COLO668 (cell line): ENCODE data around the gene VWA5A.

Source experiments
- DNase-seq: peaks from one replicate; lab custom pipeline; 2025; ENCODE audit not compliant: unreplicated experiment; lab: John Stamatoyannopoulos, UW

Gene VWA5A, protein sequence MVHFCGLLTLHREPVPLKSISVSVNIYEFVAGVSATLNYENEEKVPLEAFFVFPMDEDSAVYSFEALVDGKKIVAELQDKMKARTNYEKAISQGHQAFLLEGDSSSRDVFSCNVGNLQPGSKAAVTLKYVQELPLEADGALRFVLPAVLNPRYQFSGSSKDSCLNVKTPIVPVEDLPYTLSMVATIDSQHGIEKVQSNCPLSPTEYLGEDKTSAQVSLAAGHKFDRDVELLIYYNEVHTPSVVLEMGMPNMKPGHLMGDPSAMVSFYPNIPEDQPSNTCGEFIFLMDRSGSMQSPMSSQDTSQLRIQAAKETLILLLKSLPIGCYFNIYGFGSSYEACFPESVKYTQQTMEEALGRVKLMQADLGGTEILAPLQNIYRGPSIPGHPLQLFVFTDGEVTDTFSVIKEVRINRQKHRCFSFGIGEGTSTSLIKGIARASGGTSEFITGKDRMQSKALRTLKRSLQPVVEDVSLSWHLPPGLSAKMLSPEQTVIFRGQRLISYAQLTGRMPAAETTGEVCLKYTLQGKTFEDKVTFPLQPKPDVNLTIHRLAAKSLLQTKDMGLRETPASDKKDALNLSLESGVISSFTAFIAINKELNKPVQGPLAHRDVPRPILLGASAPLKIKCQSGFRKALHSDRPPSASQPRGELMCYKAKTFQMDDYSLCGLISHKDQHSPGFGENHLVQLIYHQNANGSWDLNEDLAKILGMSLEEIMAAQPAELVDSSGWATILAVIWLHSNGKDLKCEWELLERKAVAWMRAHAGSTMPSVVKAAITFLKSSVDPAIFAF

DNA sequence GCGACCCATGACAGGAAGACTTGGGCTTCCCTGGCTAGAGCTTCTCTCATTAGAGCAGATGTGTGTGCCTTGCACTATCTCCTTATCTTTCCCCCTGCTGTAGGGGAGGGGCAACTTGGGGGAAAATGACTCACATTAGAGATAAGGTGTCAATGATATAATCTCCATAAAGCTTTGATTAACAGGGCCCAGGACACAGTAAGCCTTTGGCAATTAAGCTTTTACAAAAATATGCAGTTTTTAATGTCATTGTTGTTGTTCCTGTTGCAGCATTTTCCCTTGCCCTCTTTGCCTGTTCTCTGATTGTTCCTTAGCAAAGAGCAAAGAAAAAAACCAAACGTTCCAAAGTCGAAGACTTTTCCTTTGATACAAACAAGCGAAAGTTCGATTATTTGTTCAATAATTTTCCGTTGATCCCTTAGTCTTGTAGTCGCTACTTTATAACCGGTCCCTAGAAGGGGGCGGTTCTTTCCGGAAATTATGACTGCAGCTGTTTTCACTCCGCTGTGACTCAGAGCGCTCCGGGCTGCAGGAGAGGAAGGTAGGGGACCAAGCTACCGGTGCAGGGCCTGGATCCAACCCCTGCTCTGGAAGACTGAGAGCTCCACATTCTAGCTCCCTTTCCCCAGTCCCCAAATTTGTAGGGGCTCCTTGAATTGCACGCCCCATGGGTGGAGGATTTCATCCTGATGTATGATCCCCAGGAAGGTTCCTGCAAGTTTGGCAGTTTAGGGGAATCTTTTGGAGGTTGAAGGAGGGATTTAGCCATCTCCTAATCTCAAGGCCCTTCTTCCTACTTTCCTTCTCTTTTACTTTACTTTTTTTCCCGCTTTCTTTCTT lies at the start of gene VWA5A:
VWA5A (plus strand) TSS at position 509 of the 840 bp plus-strand sequence. CDS start 2,062 bp downstream, outside the sequence.
- peak; percentile 79 for DNase-seq

DNA sequence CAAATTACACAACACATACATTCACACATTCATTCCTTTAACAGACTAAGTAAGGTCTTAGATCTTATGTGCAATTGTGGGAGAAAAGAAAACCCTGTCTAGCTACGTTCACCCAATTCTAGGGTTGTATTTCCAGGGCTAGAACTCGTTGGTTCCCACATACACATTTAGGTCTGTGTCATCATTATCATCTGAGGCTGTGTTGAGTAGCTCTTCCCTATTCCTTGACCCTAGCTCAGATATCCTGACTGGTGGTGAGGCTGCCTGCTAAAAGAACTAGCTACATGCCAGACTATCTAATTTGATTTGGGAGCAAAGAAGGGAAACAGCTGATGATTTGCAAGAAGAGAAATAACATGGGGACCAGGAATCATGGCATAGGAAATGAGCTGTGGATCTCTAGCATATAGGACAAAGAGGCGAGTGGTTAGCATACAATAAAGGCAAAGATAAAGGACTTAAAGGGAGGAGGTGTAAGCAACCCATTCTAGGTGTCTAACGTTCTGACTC lies 46.6 kb upstream of the VWA5A start:
- DNase-seq, result no peak

DNA sequence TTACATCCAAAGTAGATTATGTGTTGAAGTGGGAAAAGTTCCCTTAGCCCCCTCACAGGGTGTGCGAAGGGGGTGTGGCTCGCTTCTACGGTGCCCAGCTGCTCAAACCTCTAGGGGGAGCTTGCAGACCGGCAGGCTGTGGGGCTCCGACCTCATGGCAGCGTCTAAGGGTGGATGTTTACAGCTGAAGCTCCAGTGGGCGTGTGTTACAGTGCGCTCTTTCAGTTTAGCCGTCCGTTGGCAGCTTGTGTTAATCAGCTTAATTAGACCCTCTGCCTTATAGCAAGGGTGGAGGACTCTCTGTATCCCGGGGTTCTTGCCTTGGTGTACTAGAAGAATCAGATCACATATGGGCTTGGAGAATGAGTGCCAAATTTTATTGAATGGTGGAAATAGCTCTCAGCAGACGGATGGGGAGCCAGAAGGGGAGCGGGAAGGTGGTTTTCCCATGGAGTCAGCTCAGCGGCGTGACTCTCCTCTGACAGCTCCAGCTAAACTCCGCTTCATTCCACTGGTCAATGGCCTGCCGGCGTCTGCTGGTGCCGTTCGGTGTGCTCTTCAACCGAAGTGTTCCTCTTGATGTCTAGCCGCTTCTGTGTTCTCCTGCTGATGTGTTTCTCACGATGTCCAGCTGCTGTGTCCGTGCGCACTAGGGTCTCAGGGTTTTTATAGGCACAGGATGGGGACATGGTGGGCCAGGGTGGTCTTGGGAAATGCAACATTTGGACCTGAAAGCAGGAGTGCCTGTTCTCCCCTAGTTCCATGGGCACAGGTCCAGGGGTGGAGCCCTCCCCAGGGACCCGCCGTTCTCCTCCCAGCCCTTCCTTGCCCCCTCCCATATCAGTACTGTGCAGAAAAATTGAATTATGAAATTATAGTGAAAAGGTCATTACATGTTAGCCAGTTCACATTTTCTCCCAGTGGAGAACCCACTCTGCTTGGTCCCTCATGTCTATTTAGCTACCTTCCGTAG lies 45.5 kb upstream of the VWA5A start:
- DNase-seq, result peak; percentile 29

DNA sequence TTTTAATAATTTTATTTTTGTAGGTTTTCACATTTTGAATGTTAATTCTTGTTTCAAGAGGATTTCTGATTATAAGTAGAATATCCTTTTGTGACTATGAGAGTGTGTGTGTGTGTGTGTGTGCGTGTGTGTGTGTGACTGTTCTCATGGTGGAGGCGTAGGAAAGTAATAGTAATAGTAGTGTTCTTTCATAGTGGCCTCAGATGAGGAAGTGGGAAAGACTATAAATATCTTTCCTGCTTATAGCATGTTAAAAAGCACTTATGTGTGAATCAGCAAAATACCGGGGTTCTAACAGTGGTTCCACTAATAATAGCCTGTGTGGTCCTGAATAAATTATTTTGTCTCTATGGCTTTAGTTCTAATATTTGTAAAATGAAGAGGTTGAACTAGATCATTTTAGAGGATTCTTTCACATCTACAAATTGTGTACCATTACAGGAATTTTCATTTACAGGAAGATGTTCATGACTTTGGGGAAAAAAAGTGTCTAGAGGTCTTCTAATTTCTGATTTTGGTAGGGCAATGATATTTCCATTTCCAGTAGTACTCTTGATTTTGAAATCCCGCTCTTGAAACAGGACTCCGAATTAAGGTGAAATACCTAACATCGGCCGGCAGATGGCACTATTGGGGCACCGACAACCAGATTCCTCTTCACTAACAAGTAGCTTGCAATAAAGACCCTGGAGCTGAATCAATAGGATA lies 44.2 kb upstream of the VWA5A start:
- DNase-seq, result peak; percentile 55

DNA sequence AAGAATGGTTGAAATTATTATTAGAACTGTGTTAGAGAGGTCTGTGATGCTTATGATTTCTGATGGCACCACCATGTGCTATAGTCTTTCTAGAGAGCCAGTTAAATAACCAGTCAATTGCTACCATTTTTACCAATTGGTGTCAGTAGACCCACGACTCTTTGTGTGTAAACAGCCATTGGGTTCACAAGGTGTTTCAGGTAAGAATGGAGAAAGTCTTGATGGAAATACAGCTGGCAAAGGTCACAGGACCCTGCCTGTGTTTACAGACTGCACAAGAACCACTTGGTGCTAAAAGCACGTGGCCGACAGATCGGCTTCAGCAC lies 43.7 kb upstream of the VWA5A start:
- DNase-seq, result no peak

DNA sequence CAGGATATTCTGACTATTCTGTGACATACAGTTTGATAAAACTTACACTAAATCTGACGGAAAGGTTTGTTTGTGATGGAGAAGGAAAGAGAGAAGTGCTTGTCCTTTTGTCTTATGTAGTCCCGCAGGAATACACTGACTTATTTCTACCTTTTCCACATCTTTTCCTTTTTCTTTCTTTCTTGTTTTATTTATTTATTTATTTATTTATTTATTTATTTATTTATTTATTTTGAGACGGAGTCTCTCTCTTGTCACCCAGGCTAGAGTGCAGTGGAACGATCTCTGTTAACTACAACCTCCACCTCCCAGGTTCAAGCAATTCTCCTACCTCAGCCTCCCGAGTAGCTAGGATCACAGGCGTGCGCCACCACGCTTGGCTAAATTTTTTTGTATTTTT lies 43.1 kb upstream of the VWA5A start:
- DNase-seq, result no peak

DNA sequence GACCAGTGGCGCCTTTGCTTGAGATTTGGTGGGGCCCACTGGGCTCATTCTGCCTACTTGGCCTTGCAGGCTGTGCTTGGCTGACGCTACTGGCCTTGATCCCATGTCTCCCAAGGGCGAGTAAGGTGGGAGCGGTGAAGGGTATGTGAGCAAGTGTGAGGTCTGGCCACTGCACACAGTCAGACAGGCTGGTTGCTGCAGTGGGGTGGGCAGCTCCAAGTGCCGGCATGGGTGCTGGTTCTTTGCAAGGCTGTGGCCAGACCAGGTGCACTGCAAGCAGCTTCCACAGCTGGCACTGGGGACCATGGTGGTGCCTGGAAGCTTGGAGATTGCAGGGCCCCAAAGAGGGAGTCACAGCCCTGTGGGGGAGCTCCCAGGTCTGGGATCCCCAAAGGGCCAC lies 40.7 kb upstream of the VWA5A start:
- no peak for DNase-seq

DNA sequence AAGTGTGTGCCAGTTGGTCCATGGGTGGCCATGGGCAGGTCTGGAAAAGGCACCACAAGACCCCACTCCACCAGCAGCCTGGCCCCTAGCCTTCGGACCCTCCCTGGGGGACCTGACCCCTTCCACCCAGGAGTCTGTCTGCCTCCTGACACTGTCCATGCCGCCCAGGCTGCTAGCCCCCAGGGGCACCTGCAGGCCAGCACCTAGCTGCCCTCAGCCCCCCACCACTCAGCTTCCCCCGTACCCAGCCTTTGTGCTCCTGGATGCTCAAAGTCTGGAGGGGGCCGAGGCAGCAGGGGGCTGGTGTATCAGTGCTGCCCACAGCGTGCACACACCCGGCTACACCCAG lies 39.8 kb upstream of the VWA5A start:
- no peak for DNase-seq

DNA sequence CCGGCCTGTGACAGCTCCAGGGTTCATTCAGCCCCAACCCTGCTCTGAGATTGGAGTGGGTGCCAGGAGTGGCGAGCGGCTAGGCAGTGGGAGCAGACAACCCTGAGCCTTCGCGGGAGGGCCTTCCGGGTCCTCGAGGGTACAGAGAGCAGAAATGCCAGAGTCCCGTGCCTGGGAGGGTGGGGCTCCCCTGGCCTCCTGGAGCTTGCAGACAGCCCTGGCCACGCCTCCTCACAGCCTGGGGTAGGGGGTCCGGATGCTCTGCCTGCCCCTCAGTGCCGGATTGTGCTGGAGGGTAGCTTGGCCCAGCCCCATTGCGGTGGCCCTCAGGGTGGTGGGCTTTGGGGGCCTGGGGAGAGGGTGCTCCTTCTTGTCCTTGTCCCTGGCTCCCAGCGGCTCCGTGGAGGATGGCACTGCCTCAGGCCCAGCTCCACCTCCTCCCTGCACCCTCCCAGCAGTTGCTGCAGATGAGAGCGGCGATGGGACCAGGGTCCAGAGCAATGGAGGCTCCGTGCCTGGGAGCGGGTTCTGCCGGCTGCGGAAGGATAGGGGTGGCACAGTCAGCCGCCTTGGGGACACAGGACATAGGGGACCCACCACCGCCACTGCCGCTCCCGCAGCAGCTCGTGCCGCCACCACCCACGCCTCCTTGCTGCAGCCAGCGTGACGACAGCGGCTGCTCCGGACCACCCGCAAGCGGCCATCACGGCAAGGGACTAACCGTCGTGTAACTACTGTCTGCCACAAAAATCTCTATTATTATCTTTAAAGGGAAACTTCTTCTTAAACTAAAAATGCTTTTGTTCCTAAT lies 39.2 kb upstream of the VWA5A start:
- DNase-seq, result peak; percentile 21

DNA sequence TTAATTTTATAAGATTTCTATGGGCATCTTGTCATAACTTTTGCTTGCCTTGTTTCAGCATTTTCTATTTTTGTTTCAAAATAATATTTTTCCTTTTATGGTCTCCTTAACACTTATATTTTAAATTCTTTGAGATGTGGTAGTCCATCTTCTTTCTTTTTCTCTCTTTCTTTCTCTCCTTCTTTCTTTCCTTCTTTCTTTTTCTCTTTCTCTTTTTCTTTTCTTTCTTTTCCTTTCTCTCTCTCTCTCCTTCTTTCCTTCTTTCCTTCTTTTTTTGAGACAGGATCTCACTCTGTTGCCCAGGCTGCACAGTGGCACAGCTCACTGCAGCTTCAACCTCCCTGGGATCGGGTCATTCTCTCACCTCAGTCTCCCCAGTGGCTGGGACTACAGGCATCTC lies 38.0 kb upstream of the VWA5A start:
- DNase-seq, result no peak

DNA sequence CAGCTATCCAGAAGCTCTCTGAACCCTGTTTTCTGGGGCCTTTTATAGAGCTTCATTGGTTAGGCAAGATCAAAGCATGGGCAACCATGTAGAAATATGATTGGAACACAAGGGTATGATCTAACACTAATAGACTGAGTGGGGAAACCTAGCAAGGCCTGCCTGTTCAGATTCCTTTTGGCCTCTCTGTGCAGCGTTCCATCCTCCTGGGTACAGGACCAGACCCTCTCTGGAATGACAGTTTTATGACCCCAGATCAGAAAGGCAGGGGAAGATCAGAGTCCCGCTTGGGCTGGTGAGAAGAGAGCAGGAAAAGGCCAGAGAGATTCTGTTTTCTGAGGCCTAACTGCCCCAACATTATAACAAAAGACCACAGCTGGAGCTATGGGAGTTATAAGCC lies 36.7 kb upstream of the VWA5A start:
- DNase-seq, result no peak

DNA sequence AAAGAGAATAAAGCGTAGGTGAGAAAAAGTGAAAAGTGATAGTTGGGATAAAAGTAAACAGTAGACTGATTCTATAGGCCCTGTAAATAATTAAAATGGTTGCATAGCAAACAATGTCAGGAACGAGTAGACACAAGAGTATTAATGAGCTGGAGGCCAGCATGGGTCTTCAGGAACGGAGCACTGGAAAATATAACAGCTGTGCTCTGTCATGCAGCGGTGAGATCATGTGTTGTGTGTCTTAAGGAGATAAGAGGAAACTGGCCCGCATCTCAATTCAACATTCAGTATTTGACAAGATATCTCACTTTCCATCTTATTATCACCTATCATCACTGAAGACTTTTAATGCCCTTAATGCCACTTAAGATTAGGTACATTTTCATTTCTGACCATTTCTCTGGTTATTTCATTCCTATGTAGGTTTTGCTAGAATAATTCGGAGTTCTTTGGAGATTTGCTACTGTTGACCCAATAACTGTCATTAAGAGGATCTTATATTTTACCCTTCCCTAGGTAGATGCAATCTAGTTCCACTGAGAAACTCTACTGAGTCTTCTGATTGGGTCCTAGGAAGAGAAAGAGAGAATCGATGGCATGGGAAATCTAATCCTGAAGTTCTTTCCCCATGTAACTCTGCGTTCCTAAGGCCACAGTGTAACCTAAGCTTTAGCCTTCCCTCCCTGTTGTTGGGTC lies 35.5 kb upstream of the VWA5A start:
- no peak for DNase-seq

DNA sequence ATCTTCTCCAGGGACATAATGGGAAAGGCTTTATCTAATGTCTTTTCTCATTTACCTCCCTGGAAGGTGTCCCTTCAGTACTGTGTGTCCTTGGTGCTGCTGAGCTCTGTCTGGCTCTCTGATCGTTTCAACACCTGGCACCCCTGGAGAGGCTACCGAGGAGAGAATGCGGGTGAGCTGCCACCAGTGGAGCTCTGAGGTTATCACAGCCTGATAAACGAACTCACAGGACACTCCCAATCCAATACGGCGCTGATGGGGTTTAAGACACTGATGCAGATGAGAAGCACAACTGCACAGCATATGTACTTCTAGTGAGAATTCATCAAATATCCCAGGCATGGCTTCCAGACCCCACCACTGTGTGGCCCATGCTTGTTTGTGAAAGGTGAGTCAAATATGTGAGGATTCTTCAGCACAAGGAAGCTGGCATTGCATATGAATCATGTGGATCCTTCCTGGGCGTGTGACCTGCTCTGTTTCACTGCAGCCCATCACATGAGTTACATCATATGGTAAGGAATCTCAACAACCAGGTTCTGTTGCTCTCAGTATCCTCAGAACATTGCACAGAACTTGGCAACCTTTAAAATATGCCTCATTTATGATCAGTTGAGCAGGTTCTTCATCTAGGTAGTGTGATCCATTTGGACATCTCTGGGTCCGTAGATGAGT lies 34.8 kb upstream of the VWA5A start:
- DNase-seq, result no peak

DNA sequence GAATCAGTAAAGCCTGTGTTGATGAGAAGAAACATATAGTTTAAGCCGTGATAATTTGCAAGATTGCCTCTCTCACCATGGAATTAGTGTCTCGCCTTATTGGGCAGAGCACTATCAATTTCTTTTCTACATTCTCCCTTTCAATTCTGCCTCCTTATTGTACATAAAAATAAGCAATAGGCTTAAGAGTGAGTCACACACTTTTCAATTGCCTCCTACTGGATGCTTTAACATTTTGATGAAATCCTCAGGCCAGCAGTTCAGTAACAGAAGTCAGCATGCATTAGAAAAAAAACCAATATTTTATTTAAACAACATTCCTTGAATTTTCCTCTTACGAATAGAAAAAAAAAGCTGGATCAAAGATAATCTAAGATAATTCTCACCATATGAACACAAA lies 33.8 kb upstream of the VWA5A start:
- DNase-seq, result no peak

DNA sequence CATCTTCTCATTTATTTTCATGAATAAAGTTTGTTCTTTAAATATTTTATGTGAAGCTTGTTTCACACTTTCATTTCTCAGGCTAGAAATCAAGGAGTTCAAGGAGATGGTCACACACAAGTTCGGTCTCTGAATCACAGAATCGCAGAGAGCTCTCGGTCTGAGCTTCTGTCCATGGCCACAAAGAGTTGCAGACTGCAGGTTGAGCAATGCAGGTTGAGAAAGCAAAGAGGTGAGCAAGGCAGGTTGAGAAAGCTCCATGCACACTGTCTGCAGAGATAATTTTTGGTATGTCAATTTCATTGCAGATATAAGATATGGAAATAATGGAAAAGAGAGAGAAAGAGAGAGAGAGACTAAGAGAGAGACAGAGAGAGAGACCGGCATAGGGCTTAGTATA lies 32.9 kb upstream of the VWA5A start:
- no peak for DNase-seq

DNA sequence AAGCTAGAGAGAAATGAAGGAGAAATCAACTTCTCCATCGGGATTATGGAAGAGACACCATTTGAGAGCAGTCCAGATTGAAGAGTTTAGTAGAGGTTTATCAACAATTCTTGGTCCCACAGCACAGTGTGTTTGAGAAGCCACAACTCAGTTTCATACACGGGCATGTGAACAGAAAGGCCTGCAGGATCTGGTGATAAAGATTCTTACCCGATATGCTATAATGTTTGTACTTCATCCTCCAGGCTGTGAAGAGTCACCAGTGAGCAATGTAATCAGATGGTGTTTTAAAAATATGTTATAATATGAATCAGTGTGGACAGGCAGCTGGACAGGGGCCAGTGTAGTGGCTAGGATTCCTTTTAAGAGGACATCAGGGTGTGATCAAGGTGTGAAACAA lies 29.7 kb upstream of the VWA5A start:
- no peak for DNase-seq

DNA sequence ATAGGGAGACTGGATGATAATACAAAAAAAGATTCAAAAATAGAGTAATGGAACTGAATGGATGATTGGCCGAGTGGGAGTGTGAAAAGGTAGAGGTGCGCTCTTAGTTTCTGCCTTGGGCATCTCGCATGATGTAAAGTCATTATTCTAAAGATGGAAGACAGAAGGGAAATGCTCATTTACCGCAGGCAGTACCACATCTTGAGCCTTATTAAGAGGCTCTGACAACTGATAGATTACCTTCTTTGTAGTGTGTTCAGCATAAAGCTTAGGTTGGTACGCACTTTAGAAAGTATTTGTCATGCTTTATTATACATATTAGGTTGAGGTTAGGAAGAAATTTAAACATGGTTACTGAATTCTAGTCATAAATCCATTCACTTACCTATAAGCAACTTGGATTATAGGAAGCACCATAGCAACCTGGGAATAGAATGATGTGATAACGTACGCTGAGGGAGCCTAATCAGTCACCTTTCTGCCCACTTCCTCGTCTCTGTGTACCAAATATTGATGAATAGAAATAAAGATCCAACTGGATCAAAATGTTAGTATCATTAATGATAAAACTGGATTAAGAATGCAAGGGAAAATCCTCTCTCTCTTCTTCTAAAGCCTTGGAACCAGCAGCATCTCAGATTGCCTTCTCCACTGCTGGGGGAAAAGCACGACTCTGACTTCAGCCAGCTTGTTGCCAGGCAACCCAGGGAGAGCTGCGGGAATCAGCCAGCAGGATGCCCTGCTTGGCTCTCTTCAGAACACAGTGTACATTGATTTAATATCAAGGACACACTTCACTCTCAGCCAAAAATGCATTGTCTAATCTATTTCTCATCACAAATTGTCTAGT lies 29.0 kb upstream of the VWA5A start:
- peak; percentile 11 for DNase-seq
